GM21576 (cell line): ENCODE measurements around the gene ADIPOQ.
A peak's percentile ranks its signal among the peaks of the same experiment; 100 is the strongest.
"Not testable (repeated sequence)": the region's sequence is repeated elsewhere in the genome, so short reads cannot be mapped to it uniquely, and the experiment has no call there.

Experiments used
- ATAC-seq: cut with Tn5 transposase; IDR thresholded peaks from one replicate; pipeline ENCODE4 v1.9.1; 2021; ENCODE audit warnings: mild to moderate bottlenecking, moderate library complexity; ENCODE audit not compliant: unreplicated experiment

The ADIPOQ gene

GRCh38 chr3:186842426-186843038 lies at the start of gene ADIPOQ:
ADIPOQ (plus strand) TSS chr3:186842710; CDS start chr3:186853059, 10,349 bp downstream.
- ATAC-seq = no peak

- ATAC-seq = no peak
These were observed 44.2 kb upstream of the ADIPOQ start for GRCh38 chr3:186798239-186798874.

GRCh38 chr3:186800285-186800684 lies 42.2 kb upstream of the ADIPOQ start:
- ATAC-seq = no peak

- no peak for ATAC-seq
These were observed 39.8 kb upstream of the ADIPOQ start for GRCh38 chr3:186802701-186803100.

GRCh38 chr3:186803447-186803846 lies 39.1 kb upstream of the ADIPOQ start:
- ATAC-seq = not testable (repeated sequence)

GRCh38 chr3:186806089-186807055 lies 36.1 kb upstream of the ADIPOQ start, which contains the start of gene RFC4:
RFC4 (minus strand) TSS chr3:186806482; CDS start chr3:186804713, 1,769 bp downstream.
- peak; percentile 92 for ATAC-seq

GRCh38 chr3:186807231-186807630 lies 35.3 kb upstream of the ADIPOQ start:
- ATAC-seq = no peak

- ATAC-seq = no peak
These were observed 32.0 kb upstream of the ADIPOQ start for GRCh38 chr3:186810336-186810996.

GRCh38 chr3:186811313-186811712 lies 31.2 kb upstream of the ADIPOQ start:
- not testable (repeated sequence) for ATAC-seq

GRCh38 chr3:186814100-186814499 lies 28.4 kb upstream of the ADIPOQ start:
- ATAC-seq = no peak

- ATAC-seq = no peak
These were observed 27.1 kb upstream of the ADIPOQ start for GRCh38 chr3:186815435-186815834.

GRCh38 chr3:186818516-186818915 lies 24.0 kb upstream of the ADIPOQ start:
- no peak for ATAC-seq

- no peak for ATAC-seq
These were observed 23.6 kb upstream of the ADIPOQ start for GRCh38 chr3:186818956-186819355.

GRCh38 chr3:186821429-186822387 lies 20.8 kb upstream of the ADIPOQ start:
- ATAC-seq = no peak

- ATAC-seq = not testable (repeated sequence)
These were observed 20.1 kb upstream of the ADIPOQ start for GRCh38 chr3:186822388-186822759.

GRCh38 chr3:186823386-186823785 lies 19.1 kb upstream of the ADIPOQ start:
- ATAC-seq = no peak

- ATAC-seq = no peak
These were observed 17.9 kb upstream of the ADIPOQ start for GRCh38 chr3:186824430-186825139.

GRCh38 chr3:186825294-186825821 lies 17.2 kb upstream of the ADIPOQ start:
- ATAC-seq = no peak

GRCh38 chr3:186825872-186826409 lies 16.6 kb upstream of the ADIPOQ start:
- ATAC-seq = no peak
